IPS-NIHi7 (cell line): ENCODE data around the gene MYO3B.

ENCODE experiments used
- DNase-seq: peaks from one replicate; pipeline ENCODE4 v3.0.0; 2012; ENCODE audit warnings: mixed read lengths; ENCODE audit errors: extremely low spot score

The MYO3B gene

GRCh38 chr2:170695521-170696410 lies 517.8 kb downstream of the MYO3B start:
- DNase-seq: no peak

GRCh38 chr2:170696948-170697347 lies 519.0 kb downstream of the MYO3B start:
- no peak for DNase-seq

- no peak for DNase-seq
Observed at GRCh38 chr2:170701011-170701410, 523.1 kb downstream of the MYO3B start.

- DNase-seq: no peak
Observed at GRCh38 chr2:170703776-170704476, 526.0 kb downstream of the MYO3B start.
